Fibroblast of mammary gland (primary cell): ENCODE data around the gene FNDC1.

Experiments
- DNase-seq: peaks from one replicate; pipeline ENCODE4 v3.0.0-alpha.2; 2010; ENCODE audit warnings: low read depth
- H3K4me3 ChIP-seq: 2 replicates; pipeline ENCODE4 v1.5.1; 2011; ENCODE audit warnings: low read depth, mild to moderate bottlenecking, low read length, moderate library complexity; ENCODE audit not compliant: control insufficient read depth
- TF ChIP-seq, protein P1 (sequence below): conservative IDR thresholded peaks from 2 replicates; pipeline ENCODE4 v1.5.1; 2011; ENCODE audit warnings: low read depth, low read length, inconsistent platforms; ENCODE audit not compliant: control insufficient read depth, insufficient read depth

Gene FNDC1

DNA sequence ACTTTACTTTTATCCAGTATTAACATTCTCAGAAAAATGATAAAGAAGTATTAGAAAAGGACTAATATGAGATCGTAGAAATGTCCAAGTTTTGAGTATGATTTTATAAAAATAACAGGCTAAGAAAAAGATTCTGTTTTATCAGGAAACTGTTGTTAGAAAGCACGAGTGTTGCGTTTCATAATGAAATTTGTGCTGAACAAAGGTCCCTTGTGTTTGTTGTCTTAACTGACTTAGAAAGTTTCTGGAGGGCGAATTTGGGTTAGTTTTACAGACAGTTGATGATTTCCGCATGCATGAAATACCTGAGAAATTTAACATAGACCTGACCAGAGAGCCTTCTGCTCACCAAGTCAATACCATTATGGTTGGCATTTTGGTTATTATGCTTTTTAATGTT lies 136.0 kb downstream of the FNDC1 start:
- TF ChIP-seq, protein P1, sequence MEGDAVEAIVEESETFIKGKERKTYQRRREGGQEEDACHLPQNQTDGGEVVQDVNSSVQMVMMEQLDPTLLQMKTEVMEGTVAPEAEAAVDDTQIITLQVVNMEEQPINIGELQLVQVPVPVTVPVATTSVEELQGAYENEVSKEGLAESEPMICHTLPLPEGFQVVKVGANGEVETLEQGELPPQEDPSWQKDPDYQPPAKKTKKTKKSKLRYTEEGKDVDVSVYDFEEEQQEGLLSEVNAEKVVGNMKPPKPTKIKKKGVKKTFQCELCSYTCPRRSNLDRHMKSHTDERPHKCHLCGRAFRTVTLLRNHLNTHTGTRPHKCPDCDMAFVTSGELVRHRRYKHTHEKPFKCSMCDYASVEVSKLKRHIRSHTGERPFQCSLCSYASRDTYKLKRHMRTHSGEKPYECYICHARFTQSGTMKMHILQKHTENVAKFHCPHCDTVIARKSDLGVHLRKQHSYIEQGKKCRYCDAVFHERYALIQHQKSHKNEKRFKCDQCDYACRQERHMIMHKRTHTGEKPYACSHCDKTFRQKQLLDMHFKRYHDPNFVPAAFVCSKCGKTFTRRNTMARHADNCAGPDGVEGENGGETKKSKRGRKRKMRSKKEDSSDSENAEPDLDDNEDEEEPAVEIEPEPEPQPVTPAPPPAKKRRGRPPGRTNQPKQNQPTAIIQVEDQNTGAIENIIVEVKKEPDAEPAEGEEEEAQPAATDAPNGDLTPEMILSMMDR, result no peak
- DNase-seq, result no peak
- H3K4me3 ChIP-seq, result no peak overlapping the region

DNA sequence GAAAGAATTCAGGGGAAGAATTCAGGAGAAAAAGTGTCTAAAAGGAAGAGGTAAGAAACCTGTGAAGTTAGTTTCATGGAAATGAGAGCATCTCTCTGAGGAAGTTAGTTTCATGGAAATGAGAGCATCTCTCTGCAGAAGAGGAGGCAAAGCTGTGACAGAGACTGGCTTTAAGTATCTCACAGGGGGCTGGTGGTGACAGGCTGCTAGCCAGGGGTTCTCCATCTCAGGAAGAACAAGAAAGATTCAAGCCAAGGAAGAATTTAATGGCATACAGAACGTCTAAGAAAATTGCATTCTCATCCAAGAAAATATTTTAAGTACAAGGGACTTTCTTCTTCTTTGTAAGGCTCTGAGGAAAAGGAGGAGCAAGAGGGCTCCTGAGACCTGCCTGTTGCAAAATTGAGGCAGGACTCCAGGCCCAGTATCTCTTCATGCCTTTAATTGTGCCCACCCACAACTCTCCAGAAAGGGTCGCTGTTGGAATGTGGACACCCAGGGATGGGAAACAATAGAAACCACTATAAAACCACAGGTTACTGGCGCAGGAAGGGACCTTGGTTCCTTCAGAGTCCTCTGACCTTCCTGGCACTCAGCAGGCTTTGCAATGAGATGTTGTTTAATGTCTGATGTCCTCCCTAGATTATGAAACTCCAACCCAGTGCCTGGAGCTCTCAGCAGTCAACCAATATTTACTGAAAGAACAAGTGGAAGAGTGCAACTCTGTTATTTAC lies 136.8 kb downstream of the FNDC1 start:
- DNase-seq, result no peak
- H3K4me3 ChIP-seq, result no peak overlapping the region
- TF ChIP-seq, protein P1, result no peak

DNA sequence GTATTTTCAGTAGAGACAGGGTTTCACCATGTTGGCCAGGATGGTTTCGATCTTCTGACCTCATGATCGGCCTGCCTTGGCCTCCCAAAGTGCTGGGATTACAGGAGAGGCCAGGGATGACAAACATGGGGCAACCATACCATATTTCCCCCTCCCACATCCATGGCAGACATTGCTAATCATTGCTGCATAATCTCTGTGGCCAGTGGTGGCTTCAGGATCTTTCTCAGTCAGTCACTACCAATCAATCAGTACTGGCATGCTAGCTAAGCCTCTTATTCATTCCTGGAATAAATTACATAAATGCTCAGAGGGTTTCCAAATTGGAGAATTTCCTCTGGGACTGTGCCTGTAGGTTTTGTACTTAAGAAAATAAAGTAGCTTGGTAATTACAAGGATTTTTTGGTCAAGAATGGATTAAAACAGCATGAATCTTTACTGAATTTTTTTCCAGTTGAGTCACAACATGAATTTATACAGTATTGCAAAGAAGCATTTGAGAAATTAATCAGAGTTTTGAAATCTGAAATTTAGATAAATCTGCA lies 138.1 kb downstream of the FNDC1 start:
- no peak overlapping the region for H3K4me3 ChIP-seq
- no peak for DNase-seq
- TF ChIP-seq, protein P1, result no peak

DNA sequence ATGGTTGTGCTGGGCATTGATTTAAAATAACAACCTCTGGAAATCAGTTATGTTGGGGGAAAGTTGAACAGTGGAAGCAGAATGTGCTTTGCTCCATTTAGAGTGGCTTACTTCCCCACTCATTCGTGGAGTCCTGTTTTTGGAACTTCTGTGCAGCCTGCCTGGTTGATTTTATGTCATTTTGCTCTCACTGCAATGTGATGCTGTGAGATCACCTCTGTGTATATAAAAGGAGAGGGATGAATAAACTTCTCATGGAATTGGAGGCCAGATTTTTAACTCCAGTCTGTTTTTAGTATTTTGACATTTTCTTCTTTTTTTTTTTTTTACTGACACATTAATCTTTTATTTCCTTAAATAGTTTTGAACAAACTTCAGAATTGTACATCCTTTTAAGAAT lies 139.0 kb downstream of the FNDC1 start:
- TF ChIP-seq, protein P1, result no peak
- no peak overlapping the region for H3K4me3 ChIP-seq
- DNase-seq, result no peak

DNA sequence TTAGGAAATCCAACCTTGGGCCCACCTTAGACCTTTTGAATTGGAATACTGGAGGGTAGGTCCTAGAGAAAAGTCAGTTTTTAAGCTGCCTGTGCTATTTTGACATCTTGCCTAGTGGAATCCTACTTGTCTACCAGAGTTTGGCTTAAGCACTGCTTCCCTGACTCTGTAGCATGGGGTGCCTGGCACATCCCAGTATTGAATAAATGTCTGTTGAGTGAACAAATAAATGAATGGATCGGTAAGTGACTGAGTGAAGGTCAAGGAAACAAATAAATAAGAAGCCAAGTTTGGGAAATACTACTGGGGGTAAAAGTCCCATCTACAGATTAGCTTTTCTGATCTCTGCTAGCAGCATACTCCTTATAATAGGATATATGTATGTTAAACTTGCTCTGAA lies 140.5 kb downstream of the FNDC1 start:
- no peak for DNase-seq
- no peak overlapping the region for H3K4me3 ChIP-seq
- TF ChIP-seq, protein P1, result no peak

DNA sequence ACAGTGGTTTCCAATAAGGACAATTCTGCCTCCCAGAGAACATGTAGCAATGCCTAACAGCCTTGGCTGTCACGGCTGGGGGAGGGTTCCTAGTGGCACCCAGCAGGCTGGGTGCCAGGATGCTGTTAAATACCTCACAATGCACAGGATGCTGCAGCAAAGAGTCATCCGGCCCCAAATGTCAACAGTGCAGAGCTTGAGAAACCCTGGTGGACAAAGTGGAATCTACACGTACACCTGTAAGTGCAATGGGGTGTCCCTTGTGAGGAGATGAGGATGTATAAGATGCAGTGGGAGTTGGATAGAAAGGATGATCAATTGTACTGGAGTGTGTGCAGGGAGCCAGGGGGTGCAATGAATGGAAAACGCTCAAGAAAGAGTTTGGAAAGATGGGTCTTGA lies 142.4 kb downstream of the FNDC1 start:
- no peak for DNase-seq
- no peak overlapping the region for H3K4me3 ChIP-seq
- TF ChIP-seq, protein P1, result no peak
